Measurements from ENCODE around the gene CAMKMT.
"Not testable (repeated sequence)": the region's sequence is repeated elsewhere in the genome, so short reads cannot be mapped to it uniquely, and the experiment has no call there.

The CAMKMT gene

DNA sequence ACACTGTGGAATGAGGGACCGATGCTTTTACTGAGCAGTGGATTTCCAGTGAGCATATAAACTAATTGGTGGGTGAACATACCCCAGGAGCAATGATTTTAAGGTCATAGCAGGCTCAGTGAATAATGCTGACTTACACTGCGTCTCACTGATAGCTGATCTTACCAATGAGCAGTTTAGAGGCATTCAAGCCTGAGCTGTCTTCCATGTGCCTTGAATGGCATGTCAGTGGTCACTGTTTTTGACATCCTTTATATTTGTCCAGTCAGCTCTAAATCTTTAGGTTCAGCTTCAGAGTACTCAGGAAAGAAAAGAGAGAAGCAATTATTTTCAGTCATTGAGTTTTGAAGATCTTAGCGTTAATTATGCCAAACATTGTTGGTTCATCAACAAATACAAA, 88.3 kb downstream of the CAMKMT start:
- no peak for DNase-seq

DNA sequence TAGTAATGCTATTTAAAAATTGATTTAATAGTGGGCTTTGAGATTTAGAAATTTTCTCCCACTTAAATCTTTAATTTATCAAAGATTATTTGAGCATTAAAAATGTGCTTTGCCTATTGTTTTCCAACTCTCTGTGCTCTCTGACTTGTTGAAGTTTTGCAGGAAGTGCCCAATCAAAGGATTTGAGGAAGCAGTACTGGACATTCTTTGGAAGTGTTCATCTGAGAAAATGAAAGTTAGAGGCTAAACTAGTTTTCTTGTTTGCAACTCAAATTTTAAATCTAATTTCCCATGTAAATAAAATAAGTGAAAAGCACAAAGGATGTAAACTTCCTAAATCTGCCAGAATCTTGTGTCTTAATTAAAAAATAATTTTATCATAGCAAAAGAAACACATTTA, 89.1 kb downstream of the CAMKMT start:
- DNase-seq: no peak

DNA sequence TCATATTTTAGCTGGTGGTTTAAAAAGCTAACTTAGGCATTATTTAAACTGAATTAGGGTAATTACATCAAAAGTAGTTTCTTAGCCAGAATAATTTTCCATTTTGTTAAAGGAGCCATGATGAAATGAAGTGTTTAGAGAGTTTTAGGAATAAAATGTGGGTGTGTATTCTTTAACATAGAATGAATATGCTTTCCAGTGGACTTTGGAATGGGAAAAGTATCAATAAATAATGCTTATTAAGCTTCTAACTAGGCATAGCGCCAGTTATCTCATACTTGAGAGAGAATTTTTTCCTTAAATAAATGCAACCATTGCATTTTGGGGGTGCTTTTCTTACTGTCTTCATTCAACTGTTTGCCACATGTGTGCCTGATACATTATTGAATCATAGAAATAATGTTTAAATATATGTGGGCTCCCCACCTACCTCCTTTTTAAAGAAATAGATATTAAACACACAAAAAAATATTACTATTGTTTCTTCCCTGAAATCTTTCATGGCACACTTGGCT, 90.4 kb downstream of the CAMKMT start:
- DNase-seq: no peak

DNA sequence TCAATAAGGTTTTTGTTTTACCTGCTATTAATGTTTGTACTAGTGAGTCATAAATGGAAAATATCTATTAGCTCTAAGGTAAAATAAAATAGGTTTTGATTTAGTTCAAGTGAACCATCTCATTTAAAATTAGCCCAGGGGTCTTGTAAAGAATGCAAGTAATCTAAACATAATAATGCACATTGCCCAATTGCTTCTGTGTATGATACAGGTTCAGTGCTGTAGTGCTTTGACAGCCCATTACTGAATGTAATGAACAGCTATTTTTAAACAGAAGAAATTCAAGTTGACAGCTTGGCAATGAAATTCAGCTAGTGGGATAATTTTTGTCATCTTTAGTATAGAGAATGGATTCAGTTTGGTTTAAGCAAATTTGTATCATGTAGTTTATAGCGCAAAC, 91.5 kb downstream of the CAMKMT start:
- no peak for DNase-seq

DNA sequence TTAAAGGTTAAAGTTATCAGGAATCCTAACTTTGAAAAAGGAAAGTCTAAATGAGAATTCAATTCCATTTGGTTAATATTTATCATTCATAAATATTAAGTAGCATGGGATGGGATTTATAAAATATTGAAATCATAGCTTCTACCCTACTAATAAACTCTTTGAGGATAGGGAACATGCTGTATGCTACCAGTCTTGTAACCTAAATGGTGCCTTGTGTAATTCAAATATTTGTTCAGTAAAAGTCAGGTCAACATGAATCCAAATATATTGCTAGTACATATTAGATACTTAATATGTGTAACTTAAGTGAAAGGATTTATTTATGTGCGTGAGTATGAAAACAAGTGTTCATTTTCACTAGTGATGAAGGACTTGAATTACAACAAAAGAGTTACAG, 94.1 kb downstream of the CAMKMT start:
- no peak for DNase-seq

DNA sequence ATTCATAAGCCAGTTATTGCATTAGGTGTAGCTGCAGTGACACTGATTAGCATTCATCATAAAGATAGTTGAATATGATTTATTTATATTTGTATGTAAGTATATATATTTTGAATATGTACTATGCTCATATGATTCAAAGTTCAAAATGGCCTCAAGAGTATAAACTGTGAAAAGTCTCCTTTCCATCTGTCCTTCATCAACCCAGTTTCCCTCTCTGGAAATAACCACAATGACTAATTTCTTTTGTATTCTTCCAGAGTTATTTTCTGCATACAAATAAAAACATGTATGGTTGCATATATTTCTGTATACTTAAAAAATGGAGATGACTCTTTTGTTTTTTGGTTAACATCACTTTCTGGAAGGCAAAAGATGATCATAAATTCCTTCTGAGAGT, 95.2 kb downstream of the CAMKMT start:
- no peak for DNase-seq

DNA sequence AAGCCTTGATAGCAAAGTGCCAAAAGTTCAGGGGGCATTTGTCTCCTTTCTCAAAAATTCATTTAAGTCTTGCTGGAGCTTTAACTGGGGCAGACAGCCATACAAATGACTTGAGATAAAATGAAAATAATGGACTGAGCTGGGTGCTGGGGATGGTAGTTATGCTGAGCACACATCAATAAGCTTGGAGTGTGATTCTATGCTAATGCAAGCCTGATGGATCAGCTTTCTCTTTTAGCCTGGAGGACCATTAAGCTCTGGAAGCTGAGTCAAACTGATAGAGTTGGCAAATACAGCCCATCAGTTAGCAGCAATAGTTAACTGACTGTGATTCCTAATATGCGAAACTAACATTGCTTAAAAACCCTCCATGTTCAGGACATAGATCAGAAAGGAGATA, 98.0 kb downstream of the CAMKMT start:
- DNase-seq: no peak

DNA sequence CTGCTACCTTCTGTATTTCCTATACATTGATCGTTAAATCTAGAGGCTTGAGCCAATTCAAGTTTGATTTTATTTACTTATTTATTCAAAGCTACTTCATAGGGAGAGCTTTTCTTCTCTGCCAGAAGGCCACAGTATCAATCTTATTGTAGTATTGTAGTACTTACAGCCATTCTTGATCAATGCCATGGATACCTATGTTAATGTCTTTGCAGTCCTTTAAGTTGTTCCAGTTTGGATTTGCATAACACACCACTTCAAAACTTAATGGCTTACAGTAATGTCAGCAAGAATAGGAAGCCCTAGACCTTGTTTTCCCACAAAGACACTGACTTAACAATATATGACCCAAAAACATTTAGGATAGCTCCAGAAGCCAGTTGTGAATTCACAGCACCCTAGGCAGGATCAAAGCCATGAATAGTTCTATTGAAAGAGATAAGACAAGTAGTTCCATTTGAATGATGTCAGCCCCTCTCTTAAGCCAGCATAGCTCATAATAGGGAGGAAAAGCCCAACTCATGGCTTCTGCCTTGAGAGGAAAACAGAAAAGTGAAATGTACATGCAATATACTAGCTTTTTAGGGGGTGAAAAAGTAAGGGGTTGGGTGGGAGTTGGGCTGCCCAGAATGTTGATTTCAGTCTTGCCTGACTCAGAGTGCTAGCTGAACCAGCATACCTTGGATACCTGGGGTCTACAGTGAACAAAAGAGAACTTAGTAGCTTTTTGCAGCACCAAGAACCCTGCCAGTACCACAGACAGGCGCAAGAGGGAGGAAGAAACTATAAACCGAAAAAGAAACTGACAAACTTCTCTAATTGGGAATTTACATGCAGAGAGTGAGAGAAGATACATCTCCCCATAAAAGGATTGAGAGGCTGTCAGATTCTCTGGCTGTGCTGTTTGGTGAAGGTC, 101.4 kb downstream of the CAMKMT start:
- DNase-seq: no peak

DNA sequence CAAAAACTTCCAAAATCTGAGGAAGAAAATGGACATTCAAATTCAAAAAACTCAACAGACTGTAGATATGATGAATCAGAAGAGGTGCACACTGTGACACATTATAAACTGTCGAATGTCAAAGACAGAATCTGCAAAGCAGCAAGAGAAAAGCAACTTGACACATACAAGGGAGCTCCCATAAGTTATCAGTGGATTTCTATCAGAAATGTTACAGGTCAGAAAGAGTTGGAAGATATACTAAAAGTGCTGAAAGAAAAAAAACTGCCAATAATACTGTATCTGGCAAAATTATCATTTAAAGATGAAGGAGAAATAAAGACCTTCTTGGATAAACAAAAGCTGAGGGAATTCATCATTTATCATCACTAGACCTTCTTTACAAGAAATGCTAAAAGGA, 102.7 kb downstream of the CAMKMT start:
- DNase-seq: no peak

DNA sequence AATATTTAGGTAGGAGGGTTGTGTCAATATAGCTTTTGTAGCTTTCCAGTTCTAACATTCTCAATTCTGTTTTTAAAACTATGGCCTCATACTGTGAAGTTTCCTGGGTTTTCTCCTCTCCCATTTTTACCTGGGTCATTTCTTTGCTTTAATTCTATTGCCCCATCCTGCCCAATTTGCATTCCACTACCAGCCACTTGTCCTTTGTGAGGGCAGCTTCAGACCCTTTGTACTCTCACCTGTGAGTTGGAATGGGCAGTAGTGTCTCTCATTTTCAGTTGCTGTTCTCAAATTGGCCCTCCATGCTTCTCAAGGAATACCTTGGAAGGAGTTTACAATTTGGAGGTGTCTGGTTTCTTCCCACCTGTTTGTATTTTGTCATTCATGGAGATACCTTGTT, 108.4 kb downstream of the CAMKMT start:
- DNase-seq: no peak

DNA sequence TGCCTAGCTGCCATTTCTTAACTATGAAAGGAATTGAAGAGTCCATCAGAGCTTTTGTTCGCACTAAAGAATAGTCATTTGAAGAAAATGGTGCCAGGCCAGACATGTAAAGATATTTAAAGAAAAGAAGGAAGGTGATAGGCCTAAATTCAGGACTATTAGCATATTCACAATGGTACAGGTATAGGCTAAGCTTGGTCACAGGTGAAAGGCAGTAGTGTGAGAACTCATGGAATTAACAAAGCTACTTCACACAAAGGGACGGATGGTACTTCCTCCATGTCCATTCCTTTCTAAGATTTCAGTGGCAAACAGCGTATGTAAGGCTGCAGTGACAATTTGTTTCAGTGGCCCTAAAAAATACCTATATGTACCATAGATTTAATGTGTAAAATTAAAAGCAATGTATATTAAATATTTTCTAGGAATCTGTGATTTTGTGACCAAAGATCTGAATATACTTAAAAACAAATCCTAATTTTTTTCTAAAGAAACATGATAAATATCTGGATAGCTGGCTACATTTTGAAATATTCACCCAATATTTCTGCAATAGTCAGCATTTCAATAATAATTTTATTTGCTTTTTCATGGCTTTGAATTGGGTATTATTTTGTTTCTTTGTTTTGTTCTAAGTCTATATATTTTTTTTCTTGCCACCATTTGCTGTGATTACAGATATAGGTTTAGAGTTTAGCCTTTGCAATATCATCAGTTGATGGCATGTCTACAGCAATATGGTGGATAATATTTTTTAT, 116.1 kb downstream of the CAMKMT start:
- DNase-seq: no peak

DNA sequence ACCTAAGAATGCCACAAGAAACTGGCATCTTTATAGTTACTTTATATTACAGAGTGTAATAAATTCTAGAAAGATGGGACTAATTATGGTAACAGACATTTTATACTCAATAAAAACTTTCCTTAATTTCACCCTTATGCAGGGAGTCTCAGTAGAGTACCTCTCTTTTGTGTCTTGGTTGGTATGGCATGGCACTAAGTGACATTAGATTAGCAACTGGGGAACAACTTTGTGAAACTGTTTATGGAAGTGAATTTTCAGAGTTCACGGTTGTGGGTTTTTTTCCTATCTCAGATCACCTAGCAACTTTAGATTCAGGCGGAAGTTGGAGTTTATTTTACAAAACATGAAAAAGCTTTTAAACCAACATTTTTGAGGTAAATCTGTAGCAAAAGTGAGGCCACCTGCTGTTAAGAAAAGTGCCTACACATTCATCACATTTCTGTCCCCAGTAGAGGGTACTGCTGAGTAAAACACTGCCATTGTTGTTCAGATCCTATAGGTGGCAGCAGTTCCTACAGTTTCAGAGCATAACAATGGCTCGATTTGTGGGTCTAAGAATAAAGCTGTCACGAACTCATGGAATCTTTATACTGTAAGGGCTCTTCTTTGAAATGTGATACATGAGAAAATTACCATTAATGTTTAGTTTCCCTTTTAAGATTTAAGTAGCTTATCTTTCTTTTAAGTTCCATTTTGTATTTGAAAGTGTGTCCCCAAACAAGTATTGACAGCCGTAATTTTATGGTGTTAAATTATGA, 117.6 kb downstream of the CAMKMT start:
- peak; percentile 6 for DNase-seq

DNA sequence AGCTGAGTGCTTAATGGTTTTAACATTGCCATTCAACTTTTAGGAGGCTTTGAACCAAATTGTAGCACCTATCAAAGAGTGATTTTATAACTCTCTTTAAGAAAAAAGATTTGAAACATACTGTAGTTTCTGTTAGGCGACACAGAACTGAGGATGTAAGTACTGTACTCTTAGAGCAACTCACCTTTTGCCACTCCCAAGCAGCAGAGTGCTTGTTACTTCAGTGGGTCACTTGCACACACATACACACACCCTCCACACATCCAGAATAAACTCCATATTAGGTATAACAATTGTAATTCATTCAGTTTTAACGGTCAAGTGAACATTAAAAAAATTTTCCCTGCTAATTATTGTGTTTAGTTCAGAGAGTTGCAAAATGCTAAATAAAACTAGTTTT, 118.3 kb downstream of the CAMKMT start:
- no peak for DNase-seq

DNA sequence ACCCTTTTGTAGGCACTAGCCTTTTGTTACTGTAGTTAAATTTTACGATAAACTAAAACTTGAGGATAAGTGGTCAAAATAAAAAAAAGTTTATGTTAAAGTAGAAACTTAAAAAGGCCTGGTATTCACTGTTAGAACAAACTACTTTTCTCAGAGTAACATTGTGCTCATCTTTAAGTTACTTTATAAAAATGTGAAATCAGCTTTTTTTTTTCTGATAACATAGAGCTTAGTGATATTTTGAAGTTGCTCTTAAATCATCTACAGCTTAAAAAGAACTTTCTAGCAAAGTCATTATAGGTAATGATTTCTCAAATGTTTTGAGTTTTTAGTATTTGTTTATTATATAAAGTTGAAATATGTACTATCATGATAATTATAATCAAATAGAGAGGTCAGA, 125.3 kb downstream of the CAMKMT start:
- DNase-seq: no peak

DNA sequence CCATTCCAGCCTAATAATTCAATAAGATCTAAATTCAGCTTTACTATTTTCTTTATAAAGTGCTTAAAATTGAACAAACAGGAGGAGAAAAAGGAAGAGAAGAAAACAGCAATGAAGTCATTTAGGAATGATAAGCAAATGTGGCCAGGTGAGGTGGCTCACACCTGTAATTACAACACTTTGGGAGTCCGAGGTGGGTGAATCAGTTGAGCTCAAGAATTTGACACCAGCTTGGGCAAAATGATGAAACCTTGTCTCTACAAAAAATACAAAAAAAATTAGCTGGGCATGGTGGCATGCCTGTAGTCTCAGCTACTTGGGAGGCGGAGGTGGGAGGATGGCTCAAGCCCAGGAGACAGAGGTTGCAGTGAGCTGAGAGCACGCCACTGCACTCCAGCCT, 129.0 kb downstream of the CAMKMT start:
- DNase-seq: no peak

DNA sequence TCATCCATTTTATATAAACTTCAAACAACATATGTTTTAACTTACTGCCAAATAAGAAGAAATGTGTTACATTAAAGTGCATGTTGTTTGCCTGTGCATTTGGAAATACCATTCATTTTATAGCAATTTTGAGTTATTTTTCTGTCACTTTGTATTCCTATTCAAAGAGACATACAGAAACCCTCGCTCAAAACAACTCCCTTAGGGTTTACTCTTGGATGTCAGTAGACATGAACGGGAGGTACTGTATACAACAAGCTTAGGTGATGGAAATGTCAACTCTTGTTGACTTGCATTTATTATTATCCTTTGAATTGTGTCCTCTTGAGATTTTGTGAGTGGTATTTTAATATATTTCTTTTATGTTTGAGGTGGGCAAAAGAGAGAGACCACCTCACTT, 132.3 kb downstream of the CAMKMT start:
- DNase-seq: no peak

DNA sequence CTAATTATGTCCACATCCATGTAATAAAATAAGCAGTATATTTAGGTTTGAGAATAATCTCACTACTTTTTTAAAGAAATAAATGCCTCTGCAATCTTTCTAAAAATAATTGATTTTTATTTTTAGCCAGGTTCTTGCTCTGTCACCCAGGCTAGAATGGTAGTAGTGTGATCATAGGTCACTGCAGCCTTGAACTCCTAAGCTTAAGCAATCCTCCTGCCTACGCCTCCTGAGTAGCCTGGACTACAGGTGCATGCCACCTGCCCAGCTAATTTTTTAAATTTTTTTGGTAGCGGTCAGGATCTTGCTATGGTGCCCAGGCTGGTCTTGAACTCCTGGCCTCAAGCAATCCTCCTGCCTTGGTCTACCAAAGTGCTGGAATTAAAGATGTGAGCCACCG, 133.3 kb downstream of the CAMKMT start:
- no peak for DNase-seq

DNA sequence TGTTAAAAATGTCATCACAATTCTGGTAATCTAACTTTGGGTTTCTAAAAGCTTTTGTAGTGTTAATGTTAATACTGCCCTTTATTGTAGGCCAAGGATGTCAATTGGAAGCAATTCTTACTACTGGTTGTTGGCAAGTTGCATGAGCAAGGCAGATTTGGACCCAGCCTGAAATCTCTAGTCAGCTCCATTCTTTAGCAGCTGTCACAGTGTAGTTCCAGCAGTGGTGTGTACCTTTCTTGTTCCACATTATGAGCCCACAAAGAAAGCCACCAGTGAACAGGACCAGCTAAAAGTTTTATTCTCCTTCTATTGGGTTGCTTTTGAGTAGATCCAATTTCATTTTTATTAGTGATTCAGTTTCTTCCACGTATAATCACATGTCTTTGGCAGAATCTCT, 133.8 kb downstream of the CAMKMT start:
- no peak for DNase-seq

DNA sequence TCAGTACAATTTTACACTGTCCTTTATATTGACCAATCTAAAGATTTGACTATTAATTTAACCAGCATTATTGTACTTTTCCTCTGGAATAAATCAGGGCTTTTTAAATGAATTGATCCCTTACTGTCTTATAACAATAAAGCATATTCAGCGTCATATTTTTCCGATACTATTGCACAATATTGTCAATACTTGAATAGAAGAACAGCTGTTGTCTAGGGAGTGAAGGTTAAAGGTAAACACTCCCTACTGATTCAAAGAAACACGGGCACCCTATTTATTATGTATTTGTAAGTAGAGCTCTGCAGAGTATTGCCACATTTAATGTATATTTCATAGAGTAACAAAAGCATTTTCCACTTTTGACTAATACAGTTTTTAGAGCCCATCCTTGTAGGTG, 134.4 kb downstream of the CAMKMT start:
- no peak for DNase-seq

DNA sequence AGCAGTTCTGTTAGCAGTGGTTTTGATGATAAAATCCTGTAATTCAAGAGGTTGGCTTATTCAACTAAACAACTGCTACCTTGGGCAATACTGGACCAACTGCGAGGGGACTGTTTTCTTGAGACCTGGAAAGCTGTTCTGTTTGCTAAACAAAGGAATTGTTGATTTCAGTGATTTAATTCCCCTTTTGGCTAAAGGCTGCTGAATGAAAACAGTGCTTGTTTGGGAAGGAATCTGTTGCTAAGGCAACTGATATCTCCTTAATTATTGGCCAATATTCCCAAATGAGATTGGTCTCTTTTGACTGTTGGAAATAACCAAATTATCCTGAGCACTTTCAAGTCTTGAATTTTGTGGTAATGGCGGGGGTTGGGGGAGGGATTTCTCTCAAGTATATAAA, 136.8 kb downstream of the CAMKMT start:
- no peak for DNase-seq

DNA sequence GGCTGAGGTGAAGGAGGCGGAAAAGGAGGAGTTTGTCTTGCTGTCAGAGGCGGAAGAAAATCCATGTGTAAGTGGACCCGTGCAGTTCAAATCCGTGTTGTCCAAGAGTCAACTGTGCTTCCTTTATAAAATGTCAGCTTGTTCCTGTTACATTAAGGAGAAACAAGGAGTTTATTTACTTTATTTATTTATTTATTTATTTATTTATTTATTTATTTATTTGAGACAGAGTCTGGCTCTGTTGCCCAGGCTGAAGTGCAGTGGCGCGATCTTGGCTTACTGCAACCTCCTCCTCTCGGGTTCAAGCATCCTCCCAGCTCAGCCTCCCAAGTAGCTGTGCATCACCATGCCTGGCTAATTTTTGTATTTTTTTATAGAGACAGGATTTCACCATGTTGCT, 143.9 kb downstream of the CAMKMT start:
- not testable (repeated sequence) for DNase-seq

DNA sequence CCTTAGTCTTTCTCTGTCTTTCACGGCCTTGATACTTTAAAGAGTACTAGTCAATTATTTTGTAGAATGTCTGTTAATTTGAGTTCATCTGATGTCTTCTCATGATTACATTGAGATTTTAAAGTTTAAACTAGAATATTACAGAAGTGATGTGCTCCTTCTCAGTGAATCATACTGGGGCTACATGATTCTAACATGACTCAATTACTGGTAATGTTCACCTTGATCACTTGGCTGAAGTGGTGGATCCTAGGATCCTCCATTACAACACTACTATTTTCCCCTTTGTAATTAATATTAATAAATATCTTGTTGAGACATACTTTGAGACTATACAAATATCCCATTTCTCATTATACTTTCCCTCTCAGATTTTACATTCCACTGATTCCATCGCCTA, 148.5 kb downstream of the CAMKMT start:
- no peak for DNase-seq

DNA sequence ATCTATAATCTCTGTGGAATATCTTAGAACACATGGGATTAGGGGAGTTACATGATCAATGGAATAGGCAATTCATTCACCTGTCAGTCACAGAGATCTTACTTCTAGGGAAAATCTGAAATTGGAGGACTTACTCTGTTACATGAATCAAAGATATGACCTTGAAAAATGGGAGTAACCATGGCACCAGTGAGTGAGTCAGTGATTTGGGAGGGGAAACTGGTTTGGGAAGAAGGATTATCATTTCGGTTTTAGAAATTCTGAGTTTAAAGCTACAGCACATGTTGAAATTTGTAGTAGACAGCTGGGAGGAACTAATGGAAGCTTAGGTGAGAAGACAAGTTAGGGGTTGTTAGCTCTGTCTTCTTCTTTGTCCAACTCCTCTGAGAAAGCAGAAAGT, 153.7 kb downstream of the CAMKMT start:
- DNase-seq: no peak
